ENCODE data around the gene FBXL4. TPM values are rescaled to one million over a fixed set of nuclear protein-coding genes. Genes with fewer than 3 reads are reported as not detected.
A peak's percentile ranks its signal among the peaks of the same experiment; 100 is the strongest.

FBXL4 gene
- total RNA-seq, 2 experiments from 2014 or later: 14.5 to 20.9 TPM

DNA sequence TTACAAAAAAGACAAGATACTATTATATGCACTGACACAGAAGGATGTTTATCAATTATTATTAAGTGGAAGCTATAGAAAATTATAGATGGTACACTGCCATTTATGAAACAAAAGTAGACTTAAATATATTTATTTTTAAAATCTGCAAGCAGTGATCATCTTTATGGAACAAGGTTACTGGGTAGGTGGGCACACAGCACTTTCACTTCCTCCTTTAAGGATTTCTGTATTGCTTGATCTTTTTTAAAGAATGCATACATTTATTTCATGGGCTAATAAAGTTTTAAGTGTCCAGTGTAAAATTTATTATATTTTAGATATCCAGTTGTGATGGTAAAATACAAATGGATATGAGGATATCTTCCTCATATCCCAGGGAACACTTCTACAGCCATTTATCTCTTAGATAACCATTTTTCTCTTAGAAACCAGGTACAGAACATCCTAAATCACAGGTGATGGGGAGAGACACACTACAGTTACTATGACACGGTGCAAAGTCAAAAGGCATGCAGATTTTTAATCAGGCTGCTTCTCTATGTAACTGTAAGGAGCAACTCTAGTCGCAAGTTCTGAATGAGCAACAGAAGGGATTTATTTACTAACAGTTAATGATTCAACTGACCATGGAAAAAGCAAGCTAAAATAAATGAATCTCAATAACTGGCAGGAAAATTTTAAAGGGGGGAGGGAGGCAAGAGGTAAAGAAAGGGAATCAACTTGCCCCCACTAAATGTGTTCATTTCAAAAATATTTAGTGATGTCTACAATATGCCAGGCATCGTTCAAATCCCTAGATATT, 2.2 kb downstream of the FBXL4 start:
- peak overlapping the region; percentile 83 for H3K4me3 ChIP-seq (ENCODE audit: low read depth, low read length, poor library complexity, severe bottlenecking)
- POLR2A ChIA-PET: no interaction called here

DNA sequence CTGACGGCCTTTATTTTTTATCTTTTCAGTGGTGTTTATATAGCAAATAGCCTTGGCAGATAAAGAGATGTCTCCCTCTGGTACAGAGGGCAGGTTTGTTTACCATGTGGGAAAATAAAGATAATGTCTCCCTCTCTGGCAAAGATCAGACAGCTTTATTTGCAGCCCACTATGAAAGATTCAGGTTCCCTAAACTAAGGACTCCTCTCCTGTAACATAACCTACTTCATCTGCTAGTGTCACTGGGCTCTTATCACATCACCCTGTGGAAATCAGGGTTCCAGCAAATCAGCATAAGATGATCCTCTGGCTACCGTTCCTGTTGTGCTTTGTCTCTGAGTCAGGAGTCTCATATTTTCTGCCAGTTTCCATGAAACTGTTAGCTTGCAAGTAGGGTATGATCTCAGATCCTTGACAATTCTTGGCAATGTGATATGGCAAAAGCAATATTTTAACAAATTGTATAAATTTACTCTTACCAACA, 3.1 kb downstream of the FBXL4 start:
- no peaks in the 10 kb centered on the region for H3K9me2 ChIP-seq (ENCODE audit: insufficient read depth, low read length)
- H4K20me1 ChIP-seq (ENCODE audit: insufficient read depth, low read length): peaks cover 3% of the 10 kb centered on the region; the same call in 1 of the 2 replicates
- peaks cover 76% of the 10 kb centered on the region for H3K79me2 ChIP-seq (ENCODE audit: insufficient read depth, low read depth, low read length)
- intact Hi-C loops (cut with micrococcal nuclease; ENCODE audit: unreplicated experiment): loop anchor here (5.0 kb wide), 1 partner anchor 623 kb away; the partner anchor contains the start of gene CCNC
- peaks cover 40% of the 10 kb centered on the region for H3K36me3 ChIP-seq (ENCODE audit: insufficient read depth, low read length)
- TF ChIP-seq EZH2phosphoT487 (IDR thresholded peaks at IDR 0.05; ENCODE audit: borderline replicate concordance, low read depth, low read length): no peak
- TF ChIP-seq, protein P1, sequence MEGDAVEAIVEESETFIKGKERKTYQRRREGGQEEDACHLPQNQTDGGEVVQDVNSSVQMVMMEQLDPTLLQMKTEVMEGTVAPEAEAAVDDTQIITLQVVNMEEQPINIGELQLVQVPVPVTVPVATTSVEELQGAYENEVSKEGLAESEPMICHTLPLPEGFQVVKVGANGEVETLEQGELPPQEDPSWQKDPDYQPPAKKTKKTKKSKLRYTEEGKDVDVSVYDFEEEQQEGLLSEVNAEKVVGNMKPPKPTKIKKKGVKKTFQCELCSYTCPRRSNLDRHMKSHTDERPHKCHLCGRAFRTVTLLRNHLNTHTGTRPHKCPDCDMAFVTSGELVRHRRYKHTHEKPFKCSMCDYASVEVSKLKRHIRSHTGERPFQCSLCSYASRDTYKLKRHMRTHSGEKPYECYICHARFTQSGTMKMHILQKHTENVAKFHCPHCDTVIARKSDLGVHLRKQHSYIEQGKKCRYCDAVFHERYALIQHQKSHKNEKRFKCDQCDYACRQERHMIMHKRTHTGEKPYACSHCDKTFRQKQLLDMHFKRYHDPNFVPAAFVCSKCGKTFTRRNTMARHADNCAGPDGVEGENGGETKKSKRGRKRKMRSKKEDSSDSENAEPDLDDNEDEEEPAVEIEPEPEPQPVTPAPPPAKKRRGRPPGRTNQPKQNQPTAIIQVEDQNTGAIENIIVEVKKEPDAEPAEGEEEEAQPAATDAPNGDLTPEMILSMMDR (conservative IDR thresholded peaks at IDR 0.05; ENCODE audit: low read length): no peak
- no TSS peak for BruUV-seq (replicated peaks)
- H3K27ac ChIP-seq (ENCODE audit: low read depth, low read length, poor library complexity, severe bottlenecking): peak overlapping the region; percentile 73
- ChIA-PET CTCF (ENCODE audit: unreplicated experiment) (no interaction called here), POLR2A (interaction anchor here (0.9 to 1.3 kb wide), 2 partner anchors 14 to 39 kb away, joined by 3 read pairs; no protein-coding TSS in a partner anchor)
- H2AFZ ChIP-seq (ENCODE audit: low read length): no peak overlapping the region
- peaks cover 15% of the 10 kb centered on the region for H3K4me1 ChIP-seq (ENCODE audit: insufficient read depth, low read length, poor library complexity, severe bottlenecking)
- H3K4me3 ChIP-seq (ENCODE audit: low read depth, low read length, poor library complexity, severe bottlenecking): peak overlapping the region; percentile 83
- peaks cover 38% of the 10 kb centered on the region for H3K9me3 ChIP-seq (ENCODE audit: low read length)
- DNase-seq (ENCODE audit: low spot score): no peak
- peak overlapping the region; percentile 81 for H3K4me2 ChIP-seq (ENCODE audit: low read length)

More for the DNA sequence above, 2.2 kb downstream of the FBXL4 start:
- H4K20me1 ChIP-seq (ENCODE audit: insufficient read depth, low read length): peaks cover 3% of the 10 kb centered on the region; the same call in 1 of the 2 replicates
- H3K9me2 ChIP-seq (ENCODE audit: insufficient read depth, low read length): no peaks in the 10 kb centered on the region
- H3K4me2 ChIP-seq (ENCODE audit: low read length): peak overlapping the region; percentile 81
- peaks cover 32% of the 10 kb centered on the region for H3K9me3 ChIP-seq (ENCODE audit: low read length)
- H3K4me1 ChIP-seq (ENCODE audit: insufficient read depth, low read length, poor library complexity, severe bottlenecking): peaks cover 15% of the 10 kb centered on the region
- no TSS peak for BruUV-seq (replicated peaks)
- H3K27ac ChIP-seq (ENCODE audit: low read depth, low read length, poor library complexity, severe bottlenecking): peak overlapping the region; percentile 73
- intact Hi-C loops (cut with micrococcal nuclease; ENCODE audit: unreplicated experiment): loop anchor here (5.0 kb wide), 1 partner anchor 622 kb away; the partner anchor contains the start of gene CCNC
- DNase-seq (ENCODE audit: low spot score): peak; percentile 50
- TF ChIP-seq, protein P1 (conservative IDR thresholded peaks at IDR 0.05; ENCODE audit: low read length): no peak
- no peak for TF ChIP-seq EZH2phosphoT487 (IDR thresholded peaks at IDR 0.05; ENCODE audit: borderline replicate concordance, low read depth, low read length)
- peaks cover 34% of the 10 kb centered on the region for H3K36me3 ChIP-seq (ENCODE audit: insufficient read depth, low read length)
- H3K79me2 ChIP-seq (ENCODE audit: insufficient read depth, low read depth, low read length): peaks cover 68% of the 10 kb centered on the region
- H2AFZ ChIP-seq (ENCODE audit: low read length): no peak overlapping the region
- CTCF ChIA-PET (ENCODE audit: unreplicated experiment): no interaction called here
